ENCODE results near the gene CDK5RAP2. TPM values are rescaled to one million over a fixed set of nuclear protein-coding genes. Genes with fewer than 3 reads are reported as not detected.
"Not testable (repeated sequence)": the region's sequence is repeated elsewhere in the genome, so short reads cannot be mapped to it uniquely, and the experiment has no call there.

The CDK5RAP2 gene
- total RNA-seq, 4 donors from 2014 or later: 27.3 to 158 (median 45.1) TPM

DNA sequence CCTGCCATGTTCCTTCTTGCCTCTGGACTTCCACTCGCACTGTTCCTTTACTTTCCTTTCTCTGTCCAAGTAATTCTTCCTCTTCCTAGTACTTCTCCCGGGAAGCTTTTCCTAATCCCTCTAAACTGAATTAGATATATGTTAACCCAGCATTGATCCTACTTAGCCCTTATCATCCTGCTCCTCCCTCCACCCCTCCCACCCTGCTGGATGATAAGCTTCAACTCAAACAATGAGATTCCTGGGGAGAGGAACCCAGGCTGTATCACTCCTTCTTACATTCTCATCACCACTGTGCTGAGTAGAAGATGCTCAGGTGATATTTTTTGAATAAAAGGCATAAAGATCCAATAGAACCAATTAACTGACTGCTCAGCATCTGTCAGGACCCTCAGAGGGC, 45.7 kb downstream of the CDK5RAP2 start:
- TF ChIP-seq POLR2A (IDR thresholded peaks at IDR 0.05): no peak
- Histone ChIP-seq H3K36me3 (peaks cover 0 to 62% (median 0%) of the 10 kb centered on the region in 3 donors), H3K9me3 (no peaks in the 10 kb centered on the region), H3K27ac (no peak overlapping the region), H3K4me1 (peaks cover 0 to 5% (median 0%) of the 10 kb centered on the region in 4 donors), H3K27me3 (no peaks in the 10 kb centered on the region), H3K4me3 (no peak overlapping the region)
- no peak for DNase-seq

DNA sequence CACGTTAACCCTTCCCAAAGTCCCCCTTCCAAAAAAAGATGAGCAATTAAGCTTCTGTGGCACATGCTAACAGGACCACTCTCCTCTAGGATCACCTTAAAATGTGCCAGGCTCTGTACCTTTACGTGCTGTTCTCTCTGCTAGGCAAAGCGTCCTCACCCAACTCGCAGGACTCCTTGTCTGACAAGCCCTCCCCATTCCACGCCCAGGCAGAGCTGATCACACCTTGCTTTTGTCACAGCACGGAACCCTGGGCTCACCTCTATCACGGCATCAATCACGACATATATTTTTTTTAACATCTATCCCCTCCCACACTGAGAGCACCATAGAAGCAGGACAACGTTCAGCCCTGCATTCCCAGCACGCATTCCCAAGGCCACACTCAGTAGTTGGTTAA, 47.1 kb downstream of the CDK5RAP2 start:
- peaks cover 0 to 5% (median 0%) of the 10 kb centered on the region in 4 donors for H3K4me1 ChIP-seq
- H3K27me3 ChIP-seq: no peaks in the 10 kb centered on the region
- H3K4me3 ChIP-seq: no peak overlapping the region
- H3K27ac ChIP-seq: peak overlapping the region in 2 of 4 donors; percentile 54 to 72
- H3K9me3 ChIP-seq: no peaks in the 10 kb centered on the region
- TF ChIP-seq CTCF (IDR thresholded peaks at IDR 0.05) (no peak), POLR2A (IDR thresholded peaks at IDR 0.05) (no peak)
- no peak for DNase-seq
- H3K36me3 ChIP-seq: peaks cover 0 to 60% (median 0%) of the 10 kb centered on the region in 3 donors

DNA sequence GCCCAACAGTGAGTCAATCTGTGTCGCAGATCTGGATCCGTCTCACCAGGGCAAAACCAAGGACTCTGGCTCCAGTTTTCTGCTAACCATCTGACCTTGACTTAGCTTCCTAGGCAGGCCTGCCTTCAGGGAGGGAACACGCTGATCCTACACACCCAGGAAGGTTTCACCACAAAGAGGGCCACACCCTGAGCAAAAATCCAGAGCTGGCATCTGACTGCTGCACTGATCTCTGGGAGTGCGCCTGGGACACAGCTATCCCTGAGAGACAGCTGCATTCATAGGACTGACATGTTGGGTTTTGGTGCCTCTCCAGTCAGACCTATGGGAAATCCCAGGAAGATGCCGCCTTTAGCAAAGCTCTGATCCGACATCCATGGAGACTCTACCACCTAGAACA, 47.5 kb downstream of the CDK5RAP2 start:
- Histone ChIP-seq H3K36me3 (peaks cover 0 to 61% (median 0%) of the 10 kb centered on the region in 3 donors), H3K4me1 (peaks cover 0 to 5% (median 0%) of the 10 kb centered on the region in 4 donors), H3K4me3 (no peak overlapping the region), H3K27ac (peak overlapping the region in 2 of 4 donors; percentile 56 to 72), H3K9me3 (no peaks in the 10 kb centered on the region), H3K27me3 (no peaks in the 10 kb centered on the region)
- peak in 2 of 3 donors; percentile 72 to 76 for DNase-seq
- no peak for TF ChIP-seq CTCF (IDR thresholded peaks at IDR 0.05)
- TF ChIP-seq POLR2A (IDR thresholded peaks at IDR 0.05): peak; percentile 28 to 57

GRCh38 chr9:120531683-120532300, 48.2 kb downstream of the CDK5RAP2 start:
- no peaks in the 10 kb centered on the region for H3K27me3 ChIP-seq
- H3K4me1 ChIP-seq: peaks cover 0 to 5% (median 0%) of the 10 kb centered on the region in 4 donors
- H3K9me3 ChIP-seq: no peaks in the 10 kb centered on the region
- H3K4me3 ChIP-seq: no peak overlapping the region
- TF ChIP-seq CTCF (IDR thresholded peaks at IDR 0.05): peak in 4 of 6 experiments; percentile 17 to 54 (median 48)
- no peak for TF ChIP-seq POLR2A (IDR thresholded peaks at IDR 0.05)
- no peak for DNase-seq
- peak overlapping the region in 3 of 4 donors; percentile 28 to 72 (median 56) for H3K27ac ChIP-seq
- peaks cover 0 to 61% (median 0%) of the 10 kb centered on the region in 3 donors for H3K36me3 ChIP-seq

DNA sequence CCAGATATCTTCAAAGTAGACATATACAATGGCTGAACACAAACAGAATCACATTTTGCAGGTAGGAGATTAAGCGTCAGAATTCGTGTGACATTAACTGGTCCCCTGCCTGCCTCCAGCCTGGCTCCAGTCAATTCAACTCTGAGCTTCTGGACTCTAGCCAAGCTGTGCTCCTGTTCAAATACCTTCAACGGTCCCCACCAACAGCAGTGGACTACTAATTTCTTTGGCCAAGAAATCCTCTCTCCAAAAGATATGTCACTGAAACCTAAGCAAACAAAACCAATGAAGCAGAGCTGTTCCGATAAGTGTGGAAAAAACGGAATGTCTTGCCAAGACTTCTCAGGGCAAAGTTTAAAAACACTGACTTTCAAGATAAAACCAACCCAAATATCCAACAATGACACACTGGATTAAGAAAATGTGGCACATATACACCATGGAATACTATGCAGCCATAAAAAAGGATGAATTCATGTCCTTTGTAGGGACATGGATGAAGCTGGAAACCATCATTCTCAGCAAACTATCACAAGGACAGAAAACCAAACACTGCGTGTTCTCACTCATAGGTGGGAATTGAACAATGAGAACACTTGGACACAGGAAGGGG, 49.6 kb downstream of the CDK5RAP2 start:
- not testable (repeated sequence) for H3K4me1 ChIP-seq, H3K9me3 ChIP-seq, DNase-seq, H3K27me3 ChIP-seq, H3K4me3 ChIP-seq, H3K27ac ChIP-seq
- H3K36me3 ChIP-seq: peaks cover 0 to 61% (median 0%) of the 10 kb centered on the region in 3 donors

GRCh38 chr9:120528829-120529228, 51.1 kb downstream of the CDK5RAP2 start:
- no peaks in the 10 kb centered on the region for H3K9me3 ChIP-seq
- no peak overlapping the region for H3K27ac ChIP-seq
- H3K27me3 ChIP-seq: no peaks in the 10 kb centered on the region
- TF ChIP-seq POLR2A (IDR thresholded peaks at IDR 0.05): no peak
- no peak for TF ChIP-seq CTCF (IDR thresholded peaks at IDR 0.05)
- DNase-seq: no peak
- H3K36me3 ChIP-seq: peaks cover 0 to 66% (median 0%) of the 10 kb centered on the region in 3 donors
- H3K4me3 ChIP-seq: no peak overlapping the region
- H3K4me1 ChIP-seq: peaks cover 0 to 5% (median 0%) of the 10 kb centered on the region in 4 donors

All from Peyer's patch (tissue), 4 donors.